Measurements from ENCODE around the gene SUSD1.

DNA sequence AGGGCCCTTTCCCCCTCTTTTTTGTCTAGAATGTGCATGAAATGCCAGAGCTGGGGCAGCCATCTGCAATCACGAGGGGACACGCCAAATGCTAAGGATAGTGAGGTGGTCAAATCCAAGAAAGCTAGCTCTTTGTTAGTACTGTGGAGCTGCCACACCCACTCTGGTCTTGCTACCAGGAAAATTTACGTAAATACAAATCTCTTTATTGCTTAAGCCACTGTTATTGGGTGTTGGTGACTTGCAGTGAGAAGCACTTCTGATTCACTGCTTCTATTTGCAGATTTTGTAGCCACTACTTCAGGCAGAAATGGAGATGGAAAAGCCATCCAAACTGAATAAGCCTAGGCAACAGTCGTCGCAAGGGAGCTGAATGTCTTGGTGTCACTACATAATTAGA, 25.6 kb upstream of the SUSD1 start:
- TF ChIP-seq POLR2AphosphoS5 (IDR thresholded peaks at IDR 0.05; ENCODE audit: borderline replicate concordance, low read depth, low read length) (no peak), EZH2 (IDR thresholded peaks at IDR 0.05) (no peak)
